Gastroesophageal sphincter (tissue), 4 donors: ENCODE data around the gene CD8B2. TPM values are rescaled to one million over a fixed set of nuclear protein-coding genes. Genes with fewer than 3 reads are reported as not detected.
"Not testable (repeated sequence)": the region's sequence is repeated elsewhere in the genome, so short reads cannot be mapped to it uniquely, and the experiment has no call there.

Experiments
- ATAC-seq: fragments of 150-250 bp; one replicate; pipeline ENCODE4 v1.9.1; 2016; ENCODE audit warnings: mild to moderate bottlenecking, moderate library complexity
- H3K27ac ChIP-seq, 4 donors: fragments of 200-600 bp; sonication (generic) in 3 of 4; 1 replicate in 3 of 4; 2 replicates in 1 of 4; pipeline ENCODE4 v1.5.1; 2016 to 2019
- H3K27me3 ChIP-seq: fragments of 200-600 bp; sonication (generic); one replicate; pipeline ENCODE4 v1.5.1; 2019
- H3K36me3 ChIP-seq, 2 donors: fragments of 200-600 bp; sonication (generic); one replicate each; pipeline ENCODE4 v1.5.1; 2019; ENCODE audit warnings: control low read depth in 1 of 2
- H3K4me1 ChIP-seq, 3 donors: fragments of 200-600 bp; sonication (generic); 1 replicate in 2 of 3; 2 replicates in 1 of 3; pipeline ENCODE4 v1.5.1; 2016 to 2019; ENCODE audit warnings: control low read depth in 2 of 3
- H3K4me3 ChIP-seq, 2 donors: fragments of 200-600 bp; sonication (generic); one replicate each; pipeline ENCODE4 v1.5.1; 2019; ENCODE audit warnings: mild to moderate bottlenecking in 1 of 2, moderate library complexity in 1 of 2
- H3K9me3 ChIP-seq, 3 donors: fragments of 200-600 bp; sonication (generic); one replicate each; pipeline ENCODE4 v1.5.1; 2017 to 2019; ENCODE audit warnings: control low read depth in 2 of 3
- POLR2AphosphoS5 ChIP-seq: sonication (generic); formaldehyde crosslinking; IDR thresholded peaks from one replicate; pipeline ENCODE4 v1.6.1; 2017; ENCODE audit warnings: antibody characterized with exemption
- WGBS, 2 donors: methylation state at CpG; one replicate each; pipeline ENCODE4 v1.1.5; 2018; ENCODE audit warnings: low coverage in 1 of 2; 5-methylcytosine and 5-hydroxymethylcytosine counted together
- total RNA-seq, 4 donors: library from RNA; depleted of rRNA; stranded (reverse); fragments of >200 nt; gene quantifications; one replicate each; pipeline ENCODE4 v1.1.0, GENCODE V29; 2016

CD8B2 gene
- total RNA-seq, 4 donors from 2014 or later = 0.08 to 0.13 TPM; not detected in 2

DNA sequence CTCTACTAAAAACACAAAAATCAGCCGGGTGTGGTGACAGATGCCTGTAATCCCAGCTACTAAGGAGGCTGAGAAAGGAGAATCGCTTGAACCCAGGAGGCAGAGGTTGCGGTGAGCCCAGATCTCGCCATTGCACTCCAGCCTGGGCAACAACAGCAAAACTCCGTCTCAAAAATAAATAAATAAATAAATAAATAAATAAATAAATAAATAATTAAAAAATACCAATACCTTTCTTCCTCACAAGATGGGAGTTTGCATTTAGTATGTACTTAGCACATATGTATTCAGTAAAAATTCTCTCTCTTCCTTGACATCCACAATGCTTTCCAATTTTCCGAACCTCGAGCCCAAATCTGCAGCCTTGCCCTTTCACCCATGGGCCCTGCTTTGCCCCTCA lies 13.2 kb downstream of the CD8B2 start:
- 82 to 83% methylated on average over 2 to 4 of the region's 7 CpGs for WGBS, 2 donors
- not testable (repeated sequence) for H3K27ac ChIP-seq, H3K9me3 ChIP-seq, H3K27me3 ChIP-seq, H3K4me3 ChIP-seq, ATAC-seq, H3K4me1 ChIP-seq, H3K36me3 ChIP-seq

DNA sequence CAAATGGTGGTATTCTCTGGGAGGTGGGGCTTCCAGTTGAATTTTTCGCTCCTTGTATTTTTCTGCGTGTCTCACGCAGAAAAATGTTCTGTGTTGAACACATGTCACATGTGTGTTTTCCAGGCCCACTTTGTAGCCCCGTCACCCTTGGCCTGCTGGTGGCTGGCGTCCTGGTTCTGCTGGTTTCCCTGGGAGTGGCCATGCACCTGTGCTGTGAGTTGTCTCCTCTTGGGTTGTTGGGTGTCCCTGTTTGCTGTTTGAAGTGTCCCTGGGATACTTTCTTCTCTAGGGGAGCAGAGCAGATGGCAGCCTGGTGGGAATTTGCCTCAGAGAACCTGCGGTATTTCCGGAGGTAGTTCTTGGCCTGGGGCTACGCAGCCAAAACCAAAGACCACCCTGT lies 15.2 kb downstream of the CD8B2 start:
- not testable (repeated sequence) for ATAC-seq

GRCh38 chr2:106504192-106504591 lies 17.0 kb downstream of the CD8B2 start:
- not testable (repeated sequence) for H3K27ac ChIP-seq, H3K4me3 ChIP-seq, H3K36me3 ChIP-seq, H3K27me3 ChIP-seq, H3K4me1 ChIP-seq, ATAC-seq, H3K9me3 ChIP-seq
- 93% methylated on average over 5 of the region's 11 CpGs; no CpG with 5 or more reads in 1 of the 2 donors for WGBS, 2 donors

More for the DNA sequence above, 15.2 kb downstream of the CD8B2 start:
- not testable (repeated sequence) for H3K27me3 ChIP-seq, H3K36me3 ChIP-seq, H3K4me1 ChIP-seq, H3K4me3 ChIP-seq, H3K27ac ChIP-seq, H3K9me3 ChIP-seq
- WGBS, 2 donors = 100% methylated on average over 1 of the region's 8 CpGs; no CpG with 5 or more reads in 1 of the 2 donors

DNA sequence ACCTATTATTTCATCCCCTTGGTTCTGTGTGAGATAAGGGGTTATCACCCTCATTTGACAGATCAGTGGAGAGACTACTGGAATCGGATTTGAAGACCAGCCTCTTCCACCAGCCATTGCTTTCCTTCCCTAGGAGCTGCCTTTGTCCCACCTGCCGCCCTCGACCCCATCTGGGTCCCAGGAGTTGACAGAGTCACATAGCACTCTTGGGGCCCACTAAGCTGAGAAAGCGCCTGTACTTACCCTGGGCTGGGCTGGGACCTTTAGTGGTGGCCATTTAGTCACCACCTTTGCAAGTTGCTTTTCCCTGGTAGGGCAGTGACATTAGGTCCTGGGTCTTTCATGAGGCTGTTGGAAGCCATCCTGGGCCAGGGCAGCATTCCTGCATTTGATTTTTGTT lies 17.6 kb downstream of the CD8B2 start:
- not testable (repeated sequence) for H3K4me3 ChIP-seq, H3K36me3 ChIP-seq, H3K27me3 ChIP-seq, H3K9me3 ChIP-seq, ATAC-seq, H3K27ac ChIP-seq, H3K4me1 ChIP-seq
- 83 to 88% methylated on average over 1 of the region's 4 CpGs for WGBS, 2 donors

- ATAC-seq, H3K4me3 ChIP-seq, H3K36me3 ChIP-seq, H3K27me3 ChIP-seq, H3K27ac ChIP-seq, H3K4me1 ChIP-seq, H3K9me3 ChIP-seq: not testable (repeated sequence)
- 81 to 100% methylated on average over 2 to 5 of the region's 9 CpGs for WGBS, 2 donors
These were observed 19.0 kb downstream of the CD8B2 start for GRCh38 chr2:106506002-106506687.

DNA sequence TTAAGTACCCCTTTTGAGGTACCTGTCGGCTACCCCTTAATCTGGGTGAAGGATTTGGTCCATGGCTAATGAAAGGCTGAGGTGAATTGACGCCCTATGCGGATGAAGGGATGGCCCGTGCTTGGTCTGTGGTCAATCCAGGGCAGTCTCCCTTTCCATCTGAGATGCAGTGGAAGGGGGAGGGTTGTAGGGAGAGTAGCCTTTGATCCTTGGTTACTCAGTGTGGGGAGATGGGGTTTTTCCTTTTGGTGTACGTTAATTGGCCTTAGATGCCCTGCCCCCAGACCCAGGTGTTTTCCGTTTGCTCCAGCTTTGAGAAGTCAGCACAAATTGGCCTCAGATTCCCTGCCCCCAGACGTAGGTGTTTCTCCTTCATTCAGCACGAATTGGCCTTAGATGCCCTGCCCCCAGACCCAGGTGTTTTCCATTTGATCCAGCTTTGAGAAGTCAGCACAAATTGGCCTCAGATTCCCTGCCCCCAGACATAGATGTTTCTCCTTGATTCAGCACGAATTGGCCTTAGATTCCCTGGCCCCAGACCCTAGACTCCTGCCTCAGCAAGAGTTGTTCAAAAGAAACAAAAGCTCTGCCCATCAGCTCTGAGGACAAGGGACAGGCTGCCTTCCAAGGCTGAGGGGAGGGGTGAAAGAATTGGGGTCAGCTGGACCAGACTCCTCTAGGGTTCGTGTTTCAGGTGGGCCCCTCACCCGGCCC lies 21.7 kb downstream of the CD8B2 start:
- not testable (repeated sequence) for ATAC-seq, H3K27ac ChIP-seq, H3K36me3 ChIP-seq, H3K27me3 ChIP-seq, H3K4me3 ChIP-seq, H3K9me3 ChIP-seq, H3K4me1 ChIP-seq
- WGBS, 2 donors = 98% methylated on average over 4 of the region's 11 CpGs; no CpG with 5 or more reads in 1 of the 2 donors

DNA sequence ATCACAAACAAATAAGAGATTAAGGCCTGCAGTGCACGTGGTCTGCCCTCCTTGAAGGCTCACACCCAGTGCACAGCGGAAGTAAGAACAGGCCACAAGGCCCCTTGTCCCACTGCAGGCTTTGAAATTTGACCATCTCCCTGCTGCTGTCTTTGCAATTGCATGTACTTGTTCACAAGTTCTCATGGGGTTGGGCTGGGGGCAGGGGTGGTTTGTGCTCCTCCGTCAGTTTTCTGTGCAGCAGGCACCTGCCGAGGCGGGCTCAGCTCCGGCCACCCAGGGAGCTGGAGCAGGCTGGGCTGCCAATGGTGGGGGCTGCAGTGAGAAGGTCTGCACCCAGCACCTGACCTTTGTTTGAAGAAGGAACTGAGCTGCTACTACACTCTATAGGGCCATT lies 22.2 kb downstream of the CD8B2 start:
- not testable (repeated sequence) for H3K36me3 ChIP-seq, H3K4me1 ChIP-seq, H3K27me3 ChIP-seq, ATAC-seq, H3K9me3 ChIP-seq, H3K4me3 ChIP-seq, H3K27ac ChIP-seq
- WGBS, 2 donors = no CpG with 5 or more reads among the region's 6 CpGs

- not testable (repeated sequence) for H3K27me3 ChIP-seq, H3K4me3 ChIP-seq, ATAC-seq, H3K36me3 ChIP-seq, H3K4me1 ChIP-seq, H3K9me3 ChIP-seq
- H3K27ac ChIP-seq = peak overlapping the region in 1 of 4 donors; percentile 76
- WGBS, 2 donors = 68 to 69% methylated on average over 2 to 4 of the region's 4 CpGs
These were observed 23.6 kb downstream of the CD8B2 start for GRCh38 chr2:106510791-106511190.

- H3K27me3 ChIP-seq, H3K36me3 ChIP-seq, H3K9me3 ChIP-seq, H3K4me1 ChIP-seq: not testable (repeated sequence)
- Histone ChIP-seq H3K27ac (peak overlapping the region in 3 of 4 donors; percentile 56 to 76 (median 58)), H3K4me3 (peak overlapping the region in 1 of 2 donors; percentile 6)
- 0 to 10% methylated on average over 3 to 5 of the region's 16 CpGs for WGBS, 2 donors
- TF ChIP-seq POLR2AphosphoS5 = peak; percentile 80
- ATAC-seq = peak; percentile 94
These were observed 24.3 kb downstream of the CD8B2 start for GRCh38 chr2:106511476-106511901.

DNA sequence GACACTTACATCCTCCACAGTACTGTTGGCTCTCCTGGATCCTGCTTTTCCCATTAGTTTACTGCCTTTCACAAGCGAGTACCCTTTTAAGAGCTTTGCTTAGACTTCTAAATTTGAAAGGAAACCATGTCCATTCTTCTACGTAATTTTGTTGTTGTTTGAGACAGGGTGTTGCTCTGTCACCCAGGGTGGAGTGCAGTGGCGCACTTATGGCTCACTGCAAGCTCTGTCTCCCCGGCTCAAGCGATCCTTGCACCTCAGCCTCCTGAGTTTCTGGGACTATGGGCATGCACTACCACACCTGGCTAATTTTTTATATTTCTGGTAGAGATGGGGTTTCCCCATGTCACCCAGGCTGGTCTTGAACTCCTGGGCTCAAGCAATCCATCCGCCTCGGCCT lies 24.8 kb downstream of the CD8B2 start:
- H3K9me3 ChIP-seq, H3K27me3 ChIP-seq, H3K4me1 ChIP-seq, H3K36me3 ChIP-seq: not testable (repeated sequence)
- WGBS, 2 donors = 70 to 82% methylated on average over 5 to 7 of the region's 7 CpGs
- peak; percentile 28 for ATAC-seq
- peak overlapping the region in 1 of 2 donors; percentile 6 for H3K4me3 ChIP-seq
- peak overlapping the region; percentile 31 to 76 (median 57) for H3K27ac ChIP-seq

GRCh38 chr2:106513391-106513790 lies 26.2 kb downstream of the CD8B2 start:
- not testable (repeated sequence) for H3K4me1 ChIP-seq, H3K4me3 ChIP-seq, H3K9me3 ChIP-seq, H3K36me3 ChIP-seq, H3K27ac ChIP-seq, ATAC-seq, H3K27me3 ChIP-seq
- no CpG with 5 or more reads among the region's 5 CpGs for WGBS, 2 donors

DNA sequence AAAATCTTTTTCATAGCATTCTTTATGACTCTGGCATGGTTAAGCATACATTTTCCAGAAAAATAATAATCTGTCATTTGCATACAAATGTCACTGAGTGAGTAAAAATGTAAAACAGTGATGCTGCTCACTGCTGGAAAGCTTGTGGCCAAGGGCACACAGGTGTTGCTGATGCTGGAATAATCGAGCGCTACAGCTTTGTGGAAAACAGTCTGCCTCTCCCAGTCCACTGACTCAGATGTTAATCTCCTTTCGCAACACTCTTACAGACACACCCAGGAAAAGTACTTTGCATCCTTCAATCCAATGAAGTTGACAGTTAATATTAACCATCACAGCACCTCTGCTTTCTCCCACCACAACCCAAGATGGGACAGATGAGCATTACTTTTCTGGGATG lies 27.7 kb downstream of the CD8B2 start:
- peak; percentile 22 for ATAC-seq
- 68 to 87% methylated on average over 3 of the region's 3 CpGs for WGBS, 2 donors

More for the DNA sequence above, 27.7 kb downstream of the CD8B2 start:
- H3K27ac ChIP-seq, H3K27me3 ChIP-seq, H3K4me1 ChIP-seq, H3K4me3 ChIP-seq, H3K36me3 ChIP-seq, H3K9me3 ChIP-seq: not testable (repeated sequence)
